GM21360 (cell line): ENCODE data around the gene FBXL4.
A peak's percentile ranks its signal among the peaks of the same experiment; 100 is the strongest.

Source experiments
- ATAC-seq: cut with Tn5 transposase; IDR thresholded peaks from one replicate; pipeline ENCODE4 v1.9.1; 2021; ENCODE audit warnings: mild to moderate bottlenecking, moderate library complexity; ENCODE audit not compliant: unreplicated experiment

Gene FBXL4

DNA sequence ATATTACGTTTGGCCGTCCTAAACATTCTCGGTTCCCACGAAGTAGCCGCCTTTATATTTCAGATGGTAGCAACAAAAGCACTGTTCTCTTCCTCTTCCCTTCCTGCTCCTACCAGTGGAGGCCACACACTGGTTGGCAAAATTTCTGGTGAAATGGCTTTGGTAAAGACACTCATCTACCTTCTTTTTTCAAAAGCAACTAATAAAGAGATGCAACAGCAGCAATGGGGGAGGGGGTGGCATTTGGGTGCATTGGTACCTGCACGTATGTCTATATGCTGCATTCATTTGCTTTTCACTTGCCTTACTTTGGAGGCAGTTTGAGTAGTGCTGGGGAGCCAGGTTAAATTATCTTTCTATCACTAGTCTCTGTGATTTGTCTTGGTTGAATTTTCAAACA is 107.4 kb downstream of the FBXL4 start:
- no peak for ATAC-seq

DNA sequence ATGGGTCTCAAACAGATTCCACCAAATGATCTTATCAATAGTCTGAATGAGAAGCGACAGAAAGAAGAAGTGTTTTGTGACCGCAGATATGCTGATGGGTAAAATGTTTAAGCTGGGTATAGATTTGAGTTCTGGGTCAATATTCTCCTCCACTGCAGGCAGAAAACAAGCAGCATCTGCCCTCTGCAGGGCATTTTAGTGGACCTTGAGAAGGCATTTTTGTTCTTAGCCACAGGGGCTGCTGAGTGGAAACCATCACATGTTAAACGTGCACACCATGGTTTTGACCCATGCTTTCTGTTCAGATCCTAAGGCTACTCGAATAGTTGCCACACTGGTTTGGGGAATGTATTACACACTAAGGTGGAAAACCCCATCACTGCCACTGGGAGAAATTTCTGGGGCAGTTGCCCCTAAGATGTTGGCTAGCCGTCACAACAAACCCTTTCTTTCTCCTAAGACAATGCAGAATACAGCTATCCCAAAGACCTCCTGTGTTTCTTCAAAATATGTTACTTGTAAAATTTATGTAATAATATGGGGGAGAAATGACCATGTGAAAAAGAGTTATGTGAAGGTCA is 107.9 kb downstream of the FBXL4 start:
- ATAC-seq: no peak

DNA sequence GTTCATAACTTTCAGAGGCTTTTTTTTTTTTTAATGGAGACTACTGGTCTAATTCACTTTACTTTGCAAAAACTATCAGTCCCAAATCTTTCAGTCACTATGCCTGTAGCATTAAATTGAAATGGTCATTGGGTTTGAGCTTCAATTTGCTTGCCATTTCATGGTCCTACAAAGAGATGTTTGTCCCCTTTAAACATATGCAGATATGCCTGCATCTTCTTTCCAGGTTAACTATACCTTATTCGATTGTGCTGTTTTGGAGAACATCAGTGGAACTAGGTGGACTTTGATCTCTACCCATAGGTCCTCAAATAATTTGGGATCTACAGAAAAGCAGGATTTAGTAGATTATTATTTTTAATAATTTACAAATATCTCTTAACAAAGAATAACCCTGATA is 108.8 kb downstream of the FBXL4 start:
- ATAC-seq: no peak

DNA sequence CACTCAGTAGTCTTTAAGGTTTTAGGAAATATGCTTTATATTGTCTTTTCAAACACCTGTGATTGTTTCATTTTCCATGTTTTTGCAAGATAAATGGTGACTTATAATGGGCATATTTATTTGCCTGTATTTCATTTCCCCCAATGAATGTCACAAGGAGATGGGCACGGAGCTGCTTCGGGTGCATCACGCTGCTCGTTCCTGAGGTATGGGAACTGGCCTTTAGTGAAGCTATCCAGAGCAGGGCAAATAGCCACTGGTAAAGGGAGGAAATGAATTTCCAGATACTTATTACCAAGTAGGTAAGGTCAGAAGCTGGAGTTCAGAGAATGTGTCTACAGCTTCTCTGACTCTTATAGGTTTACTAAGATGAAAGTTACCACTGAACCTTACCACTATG is 109.7 kb downstream of the FBXL4 start:
- ATAC-seq: no peak

DNA sequence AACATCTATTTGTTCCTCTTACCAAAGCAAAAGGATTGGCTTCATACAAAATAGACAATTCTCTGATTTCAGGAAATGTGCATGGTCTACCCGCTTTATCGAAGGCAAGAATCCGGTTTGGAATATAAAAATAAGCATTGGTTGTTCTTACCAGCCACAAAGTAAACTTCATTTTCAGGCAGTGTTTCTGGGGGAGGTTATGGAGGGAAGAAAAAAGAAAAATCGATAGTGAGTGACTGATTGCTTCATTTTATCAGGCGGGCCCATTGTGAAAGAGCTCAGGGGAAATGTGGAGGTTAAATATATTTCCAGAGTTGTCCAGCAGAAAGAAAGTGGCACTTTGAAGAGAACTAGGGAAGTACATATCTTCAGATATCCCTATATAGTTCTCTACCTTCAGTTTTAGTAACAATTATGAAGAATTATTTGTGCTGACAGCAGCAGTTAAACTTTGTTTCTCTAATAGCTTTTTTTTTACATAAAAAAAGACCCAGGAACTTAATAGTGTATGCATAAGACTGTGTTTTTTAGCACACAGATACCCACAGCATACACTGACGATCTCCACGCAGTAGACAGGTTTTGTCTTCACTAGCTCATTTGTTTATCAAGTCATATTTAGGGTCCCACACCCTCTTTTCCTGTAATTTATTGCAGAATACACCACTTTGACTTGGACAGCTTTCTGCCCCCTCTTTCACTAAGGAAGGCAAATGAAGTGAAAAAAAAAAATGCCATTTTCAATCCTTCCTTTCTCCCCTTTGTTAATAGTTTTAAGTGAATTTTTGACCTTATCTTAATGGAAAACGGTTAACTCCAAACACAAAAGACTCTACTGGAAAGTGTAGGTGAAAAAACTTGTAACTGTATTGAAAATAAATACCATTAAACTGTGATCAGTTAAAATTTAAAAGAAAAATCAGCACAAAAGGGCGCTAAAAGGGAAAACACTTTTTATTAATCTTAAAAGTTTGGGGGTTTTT is 110.5 kb downstream of the FBXL4 start:
- no peak for ATAC-seq

DNA sequence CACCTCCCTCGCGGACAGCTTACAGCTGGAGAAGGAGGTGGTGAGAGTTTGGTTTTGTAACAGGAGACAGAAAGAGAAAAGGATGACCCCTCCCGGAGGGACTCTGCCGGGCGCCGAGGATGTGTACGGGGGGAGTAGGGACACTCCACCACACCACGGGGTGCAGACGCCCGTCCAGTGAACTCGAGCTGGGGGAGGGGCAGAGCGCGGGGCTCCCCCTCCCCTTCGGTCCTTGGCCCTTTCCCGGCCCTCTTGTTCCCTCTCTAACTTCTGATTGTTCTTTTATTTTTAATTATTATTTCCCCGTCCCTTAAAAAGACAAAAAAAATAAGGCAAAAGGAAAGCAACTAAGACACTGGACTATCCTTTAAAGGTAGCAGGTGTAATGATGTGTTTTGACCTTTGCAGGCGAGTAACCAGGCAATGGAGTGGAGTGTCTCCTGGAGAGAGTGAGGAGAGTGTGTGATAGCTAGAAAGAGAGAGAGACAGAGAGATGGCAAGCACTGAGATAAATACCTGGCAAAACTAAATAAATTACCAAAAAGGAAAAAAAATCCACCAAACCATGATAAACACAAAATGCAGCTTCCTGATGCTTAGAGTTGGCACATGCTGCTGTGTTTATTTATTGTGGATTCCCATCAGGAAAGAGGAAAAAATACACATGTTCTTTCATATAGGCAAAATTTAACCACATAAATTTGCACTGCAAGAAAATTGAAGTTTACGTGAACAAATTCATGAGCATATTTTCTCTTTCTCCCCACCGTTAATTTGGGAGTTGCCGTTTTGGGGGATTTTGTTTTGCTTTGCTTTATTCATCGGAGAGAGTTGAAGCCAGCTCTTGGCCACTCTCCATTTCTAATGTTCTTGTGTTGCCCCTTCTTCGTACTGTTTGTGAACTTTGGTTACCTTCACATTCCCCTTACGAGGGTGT is 111.5 kb downstream of the FBXL4 start:
- ATAC-seq: no peak

DNA sequence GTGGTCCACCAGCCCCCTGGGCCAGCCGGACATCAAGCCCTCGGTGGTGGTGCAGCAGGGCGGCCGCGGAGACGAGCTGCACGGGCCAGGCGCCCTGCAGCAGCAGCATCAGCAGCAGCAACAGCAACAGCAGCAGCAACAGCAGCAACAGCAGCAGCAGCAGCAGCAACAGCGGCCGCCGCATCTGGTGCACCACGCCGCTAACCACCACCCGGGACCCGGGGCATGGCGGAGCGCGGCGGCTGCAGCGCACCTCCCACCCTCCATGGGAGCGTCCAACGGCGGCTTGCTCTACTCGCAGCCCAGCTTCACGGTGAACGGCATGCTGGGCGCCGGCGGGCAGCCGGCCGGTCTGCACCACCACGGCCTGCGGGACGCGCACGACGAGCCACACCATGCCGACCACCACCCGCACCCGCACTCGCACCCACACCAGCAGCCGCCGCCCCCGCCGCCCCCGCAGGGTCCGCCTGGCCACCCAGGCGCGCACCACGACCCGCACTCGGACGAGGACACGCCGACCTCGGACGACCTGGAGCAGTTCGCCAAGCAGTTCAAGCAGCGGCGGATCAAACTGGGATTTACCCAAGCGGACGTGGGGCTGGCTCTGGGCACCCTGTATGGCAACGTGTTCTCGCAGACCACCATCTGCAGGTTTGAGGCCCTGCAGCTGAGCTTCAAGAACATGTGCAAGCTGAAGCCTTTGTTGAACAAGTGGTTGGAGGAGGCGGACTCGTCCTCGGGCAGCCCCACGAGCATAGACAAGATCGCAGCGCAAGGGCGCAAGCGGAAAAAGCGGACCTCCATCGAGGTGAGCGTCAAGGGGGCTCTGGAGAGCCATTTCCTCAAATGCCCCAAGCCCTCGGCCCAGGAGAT is 112.4 kb downstream of the FBXL4 start:
- no peak for ATAC-seq

DNA sequence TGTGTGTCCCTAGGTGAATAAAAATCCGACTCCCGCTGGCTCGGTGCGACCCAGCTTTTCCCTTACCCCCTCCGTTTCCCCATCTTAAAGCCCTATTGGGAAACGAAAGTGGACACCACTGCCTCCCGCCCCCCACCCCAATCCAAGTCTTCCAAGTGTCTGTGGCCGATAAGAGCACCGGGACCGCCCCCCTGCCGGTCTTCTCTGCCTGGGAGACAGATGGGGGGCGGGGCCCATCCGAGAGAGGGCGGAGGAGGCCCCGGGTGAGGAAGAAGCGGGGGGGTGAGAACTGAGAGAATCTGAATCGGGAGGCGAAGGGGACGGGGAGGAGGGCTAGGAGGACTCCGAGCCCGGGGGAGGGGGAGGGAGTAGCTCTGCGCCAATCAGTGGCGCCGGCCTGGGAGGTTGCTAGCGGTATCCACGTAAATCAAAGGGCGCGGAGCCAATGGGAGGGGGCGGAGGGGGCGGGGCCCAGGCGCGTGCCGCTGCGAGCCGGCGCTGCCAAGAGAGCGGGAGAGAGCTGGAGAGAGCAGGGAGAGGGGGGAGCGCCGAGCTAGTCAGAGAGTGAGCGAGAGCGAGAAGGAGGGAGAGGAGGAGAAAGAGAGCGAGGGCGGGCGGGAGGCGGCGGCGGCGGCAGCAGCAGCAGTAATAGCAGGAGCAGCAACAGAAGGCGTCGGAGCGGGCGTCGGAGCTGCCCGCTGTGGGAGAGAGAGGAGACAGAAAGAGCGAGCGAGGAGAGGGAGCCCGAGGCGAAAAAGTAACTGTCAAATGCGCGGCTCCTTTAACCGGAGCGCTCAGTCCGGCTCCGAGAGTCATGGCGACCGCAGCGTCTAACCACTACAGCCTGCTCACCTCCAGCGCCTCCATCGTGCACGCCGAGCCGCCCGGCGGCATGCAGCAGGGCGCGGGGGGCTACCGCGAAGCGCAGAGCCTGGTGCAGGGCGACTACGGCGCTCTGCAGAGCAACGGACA is 113.4 kb downstream of the FBXL4 start, which contains the start of gene POU3F2:
Gene POU3F2 (plus strand): TSS at position 515 of the 972 bp plus-strand sequence. CDS start 300 bp downstream, at position 815.
- peak; percentile 77 for ATAC-seq

DNA sequence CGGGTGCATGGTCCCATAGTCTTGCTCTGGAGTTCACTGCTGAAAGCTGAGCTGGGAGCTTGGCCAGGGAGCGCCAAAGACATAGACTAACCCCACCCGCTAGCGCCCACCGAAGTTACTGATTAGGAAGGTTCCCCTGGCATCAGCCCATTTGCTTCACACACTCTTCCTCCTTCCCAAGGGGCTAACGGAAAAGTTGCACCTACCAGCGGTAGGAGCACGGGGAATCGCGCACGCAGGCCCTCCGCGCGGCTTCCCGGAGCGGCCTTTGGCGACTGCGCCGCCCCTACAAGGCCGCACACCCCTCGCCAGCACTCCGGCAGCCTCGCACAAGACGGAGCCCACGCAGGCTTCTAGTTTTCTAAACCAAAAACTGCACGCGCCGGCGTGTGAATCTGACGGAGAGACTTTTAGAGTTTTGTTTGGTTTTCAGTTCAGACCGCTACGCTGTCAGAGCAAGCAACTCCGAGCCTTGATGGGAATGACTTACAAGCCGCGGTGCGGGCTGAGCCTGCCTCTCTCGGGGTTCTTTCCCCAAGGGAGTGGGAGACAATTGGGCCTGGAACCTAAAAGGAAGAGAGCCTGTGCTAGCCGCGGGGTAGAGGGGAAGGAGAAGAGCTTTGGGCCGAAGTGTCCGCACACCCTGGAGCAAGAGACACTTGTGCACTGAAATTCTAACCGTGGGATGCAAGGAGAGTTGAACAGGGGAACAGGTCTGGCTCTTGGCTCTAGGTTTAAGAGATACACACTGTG is 114.3 kb downstream of the FBXL4 start:
- ATAC-seq: no peak

DNA sequence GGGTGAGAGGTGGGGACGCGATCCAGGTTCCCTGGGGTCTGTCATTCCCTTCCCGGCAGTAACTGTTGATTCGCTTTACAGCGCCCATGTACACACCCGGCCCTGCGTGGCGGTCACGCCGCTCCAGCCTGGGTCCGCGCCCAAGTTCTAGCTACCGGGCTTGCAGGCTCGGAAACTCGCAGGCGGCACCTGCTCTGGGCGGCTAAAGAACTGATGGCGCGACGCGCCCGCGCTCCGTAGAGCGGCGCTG is 114.8 kb downstream of the FBXL4 start:
- no peak for ATAC-seq

DNA sequence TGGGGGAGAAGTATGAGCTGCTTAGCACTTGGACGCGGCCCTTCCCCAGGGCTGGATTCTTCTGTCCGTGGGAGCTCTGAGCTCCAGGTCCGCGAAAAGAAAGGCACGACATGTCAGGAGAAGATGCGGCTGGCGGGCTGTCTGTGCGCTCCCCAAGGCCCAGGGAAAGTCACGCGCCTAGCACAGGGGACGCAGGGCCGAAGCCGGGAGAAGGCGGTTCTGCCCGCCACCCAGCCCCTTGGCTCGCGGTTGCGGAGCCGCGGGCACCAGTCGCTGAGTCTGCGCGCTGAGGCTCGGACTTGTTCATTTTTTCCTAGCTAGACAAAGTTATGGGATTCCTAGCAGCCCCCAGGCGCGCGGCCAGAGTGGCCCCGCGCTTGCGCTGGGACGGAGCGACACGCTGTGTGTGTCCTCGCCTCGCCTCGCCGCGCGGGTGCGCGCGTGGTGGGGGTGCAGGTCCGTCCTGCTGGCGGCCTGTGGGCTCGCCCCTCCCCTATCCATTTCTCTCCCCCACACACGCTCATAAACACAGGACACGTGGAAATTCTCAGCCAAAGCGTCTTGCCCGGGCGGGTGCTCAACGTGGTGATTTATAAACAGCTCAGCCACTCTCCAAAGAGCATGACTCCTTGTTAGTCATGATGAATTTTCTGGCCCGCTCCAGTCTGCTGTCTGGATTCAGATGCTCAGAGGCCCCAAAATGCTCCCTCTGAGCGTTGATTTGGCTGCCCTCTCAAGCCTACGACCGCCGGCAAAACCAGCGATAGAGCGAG is 115.3 kb downstream of the FBXL4 start:
- ATAC-seq: no peak

DNA sequence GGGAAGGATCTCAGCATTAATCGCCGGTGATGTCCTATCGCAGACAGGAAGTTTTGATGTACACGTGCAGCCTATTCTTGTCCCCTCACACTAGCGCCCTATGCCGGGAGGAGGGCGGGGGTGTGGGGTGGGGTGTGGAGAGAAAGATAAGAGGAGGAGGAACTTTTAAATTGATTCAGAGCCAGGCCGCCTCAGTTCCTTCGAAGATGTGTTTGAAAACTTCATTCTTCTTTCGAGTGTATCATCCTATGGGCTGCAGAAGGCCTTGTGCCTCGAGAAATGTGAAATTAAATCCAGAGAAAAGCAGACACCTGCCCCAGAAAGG is 115.8 kb downstream of the FBXL4 start:
- ATAC-seq: no peak

DNA sequence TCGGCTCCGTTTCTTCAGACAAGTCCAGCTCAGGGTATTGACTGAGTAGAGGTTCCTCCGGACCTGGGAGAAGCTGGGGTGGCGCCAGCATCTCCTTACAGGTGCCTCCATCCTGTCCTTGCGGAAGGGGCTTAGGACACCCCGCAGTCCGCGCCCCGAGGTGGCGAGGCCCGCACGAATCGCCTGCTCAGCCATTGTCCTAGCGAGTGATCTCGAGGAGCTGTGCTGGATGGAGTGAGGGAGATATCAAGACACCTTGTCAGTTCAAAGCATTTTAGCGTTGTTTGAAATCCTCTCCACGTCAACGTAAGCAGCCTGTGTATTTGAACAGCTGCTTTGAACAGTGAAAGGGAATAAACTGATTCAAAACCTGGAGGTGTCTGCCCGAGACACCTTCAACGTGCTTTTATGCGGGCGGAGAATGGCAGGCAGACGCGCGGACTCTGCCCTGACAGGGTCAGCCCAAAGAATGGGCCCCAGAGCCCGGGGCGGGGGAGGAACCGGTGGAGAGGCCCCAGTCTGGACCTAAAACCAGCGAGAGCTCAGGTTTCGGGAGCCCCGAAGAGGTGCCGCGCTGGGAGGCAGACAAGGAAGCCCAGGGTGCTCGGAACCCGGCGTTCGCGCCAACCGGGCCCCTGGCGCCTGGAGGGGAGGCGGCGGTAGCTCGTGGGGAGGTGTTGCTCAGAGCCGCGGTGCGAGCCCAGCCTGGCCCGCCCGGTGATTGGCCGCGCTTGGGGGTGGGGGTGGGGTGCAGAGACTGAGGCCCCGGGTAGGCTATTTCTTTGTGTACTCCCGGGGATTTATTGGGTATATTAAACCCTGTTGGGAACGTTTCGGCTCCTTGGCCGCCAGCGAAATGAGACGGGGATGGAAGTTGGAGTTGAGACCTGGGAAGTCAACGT is 116.4 kb downstream of the FBXL4 start:
- ATAC-seq: no peak

DNA sequence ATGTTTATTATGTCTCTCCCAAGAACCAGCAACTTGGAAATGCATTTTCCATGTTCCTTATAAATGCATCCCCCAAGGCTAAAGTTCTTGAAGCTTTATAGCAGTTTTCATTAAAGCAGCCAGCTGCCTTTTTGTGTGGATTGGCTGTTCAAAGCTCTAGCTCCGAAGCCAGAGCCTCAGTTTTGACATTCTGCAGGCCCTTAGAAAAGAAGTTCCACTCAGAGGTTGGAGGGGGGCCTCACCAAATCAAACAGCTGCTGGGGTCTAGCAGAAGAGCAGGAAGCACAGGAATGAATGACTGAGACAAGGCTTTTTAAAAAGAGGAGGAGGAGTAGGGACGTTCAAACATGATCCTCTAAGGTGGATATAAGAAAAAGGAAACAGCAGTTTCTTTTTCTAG is 117.6 kb downstream of the FBXL4 start:
- ATAC-seq: no peak

DNA sequence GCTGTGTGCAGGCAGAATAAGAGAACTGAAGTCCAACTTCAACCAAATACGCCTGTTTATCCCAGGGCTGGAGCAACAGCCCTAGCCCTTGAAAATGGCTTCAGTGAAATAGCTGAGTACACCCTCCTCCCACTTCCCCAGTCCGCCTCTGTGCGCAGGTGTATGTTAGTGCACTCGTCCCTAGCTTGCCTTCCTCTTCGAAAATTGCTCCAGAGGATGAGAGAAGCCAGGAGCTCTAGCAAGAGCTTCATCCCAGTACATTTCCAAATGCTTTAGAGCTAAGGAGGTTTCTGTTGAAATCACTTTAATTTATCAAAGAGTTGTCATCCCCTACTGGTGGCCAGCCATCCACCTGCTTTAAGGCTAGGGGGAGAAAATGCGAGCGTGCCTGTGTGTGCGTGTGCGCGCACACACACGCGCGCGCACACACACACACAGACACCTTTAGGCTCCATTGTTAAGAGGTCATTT is 118.8 kb downstream of the FBXL4 start:
- no peak for ATAC-seq

DNA sequence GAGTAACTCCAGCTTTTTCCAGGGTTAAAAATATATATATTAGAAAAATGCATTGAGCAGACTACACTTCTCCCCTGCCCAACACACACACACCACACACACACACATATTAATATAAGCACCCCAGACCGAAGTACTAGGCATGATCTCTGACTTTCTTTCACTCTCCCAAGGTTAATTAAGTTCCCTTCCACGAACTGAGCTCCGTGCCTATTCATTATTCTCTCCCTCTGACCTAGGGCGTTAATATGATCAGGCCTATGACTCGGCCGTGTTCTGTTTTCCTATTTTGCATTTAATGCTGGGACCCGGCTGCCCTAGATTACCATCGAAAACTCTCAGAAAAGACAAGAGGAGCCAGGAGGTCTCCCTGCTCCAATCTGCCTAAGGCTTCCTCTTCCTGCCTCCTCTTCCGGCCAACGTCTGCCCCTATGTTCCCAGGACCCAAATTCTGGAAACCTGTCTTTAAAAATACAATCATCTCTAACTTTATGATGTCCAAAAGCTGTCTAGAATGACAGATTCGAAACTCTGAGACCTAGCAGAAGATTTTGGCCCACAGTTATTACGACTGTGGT is 119.4 kb downstream of the FBXL4 start:
- no peak for ATAC-seq
